ENCODE data around the gene PTBP3. TPM values are rescaled to one million over a fixed set of nuclear protein-coding genes. Genes with fewer than 3 reads are reported as not detected.

Gene PTBP3
- polyA plus RNA-seq, 1 experiment: 34.8 TPM

- no peak for TF ChIP-seq CTCF (IDR thresholded peaks at IDR 0.05; ENCODE audit: low read depth, low read length)
- no peaks in the 10 kb centered on the region for H3K9me3 ChIP-seq (ENCODE audit: control insufficient read depth, insufficient read depth, low read length)
- peak; percentile 4 for DNase-seq (ENCODE audit: low read depth, low spot score)
- H3K27ac ChIP-seq (ENCODE audit: low read depth, low read length): no peak overlapping the region
- no peak overlapping the region for H3K4me3 ChIP-seq (ENCODE audit: low read depth, low read length)
- POLR2A ChIA-PET: interaction anchor here (1.1 kb wide), 1 partner anchor 99 kb away, joined by 3 read pairs; the partner anchor contains the start of gene PTBP3
- CTCF ChIA-PET: interaction anchor here (1.1 kb wide), 1 partner anchor 10 kb away, joined by 3 read pairs; no protein-coding TSS in a partner anchor
- no peaks in the 10 kb centered on the region for H3K27me3 ChIP-seq (ENCODE audit: control insufficient read depth, insufficient read depth, low read length)
Observed at GRCh38 chr9:112233769-112234168, 99.7 kb downstream of the PTBP3 start.

- CTCF ChIA-PET: no interaction called here
- no peak for TF ChIP-seq CTCF (IDR thresholded peaks at IDR 0.05; ENCODE audit: low read depth, low read length)
Observed at GRCh38 chr9:112232233-112232632, 101.2 kb downstream of the PTBP3 start.

GRCh38 chr9:112226091-112226490 is 107.3 kb downstream of the PTBP3 start:
- Histone ChIP-seq H3K27ac (ENCODE audit: low read depth, low read length) (no peak overlapping the region), H3K9me3 (ENCODE audit: control insufficient read depth, insufficient read depth, low read length) (no peaks in the 10 kb centered on the region), H3K27me3 (ENCODE audit: control insufficient read depth, insufficient read depth, low read length) (no peaks in the 10 kb centered on the region), H3K4me3 (ENCODE audit: low read depth, low read length) (no peak overlapping the region)
- POLR2A ChIA-PET: no interaction called here
- no peak for DNase-seq (ENCODE audit: low read depth, low spot score)
- CTCF ChIA-PET: interaction anchor here (0.5 to 1.4 kb wide), 3 partner anchors 14 to 128 kb away, joined by 3 to 4 read pairs (median 3); no protein-coding TSS in a partner anchor
- no peak for TF ChIP-seq CTCF (IDR thresholded peaks at IDR 0.05; ENCODE audit: low read depth, low read length)

More at GRCh38 chr9:112232233-112232632, 101.2 kb downstream of the PTBP3 start:
- Histone ChIP-seq H3K27me3 (ENCODE audit: control insufficient read depth, insufficient read depth, low read length) (no peaks in the 10 kb centered on the region), H3K4me3 (ENCODE audit: low read depth, low read length) (no peak overlapping the region), H3K27ac (ENCODE audit: low read depth, low read length) (no peak overlapping the region), H3K9me3 (ENCODE audit: control insufficient read depth, insufficient read depth, low read length) (no peaks in the 10 kb centered on the region)
- no peak for DNase-seq (ENCODE audit: low read depth, low spot score)
- POLR2A ChIA-PET: no interaction called here

- H3K9me3 ChIP-seq (ENCODE audit: control insufficient read depth, insufficient read depth, low read length): no peaks in the 10 kb centered on the region
- peak; percentile 29 for DNase-seq (ENCODE audit: low read depth, low spot score)
- H3K27ac ChIP-seq (ENCODE audit: low read depth, low read length): peak overlapping the region; percentile 85
- ChIA-PET POLR2A (no interaction called here), CTCF (interaction anchor here (0.6 to 1.1 kb wide), 4 partner anchors 10 to 137 kb away, joined by 3 read pairs; no protein-coding TSS in a partner anchor)
- H3K27me3 ChIP-seq (ENCODE audit: control insufficient read depth, insufficient read depth, low read length): no peaks in the 10 kb centered on the region
- TF ChIP-seq CTCF (IDR thresholded peaks at IDR 0.05; ENCODE audit: low read depth, low read length): no peak
- no peak overlapping the region for H3K4me3 ChIP-seq (ENCODE audit: low read depth, low read length)
Observed at GRCh38 chr9:112224401-112225289, 108.8 kb downstream of the PTBP3 start.

- no peak for DNase-seq (ENCODE audit: low read depth, low spot score)
- Histone ChIP-seq H3K27me3 (ENCODE audit: control insufficient read depth, insufficient read depth, low read length) (no peaks in the 10 kb centered on the region), H3K27ac (ENCODE audit: low read depth, low read length) (no peak overlapping the region), H3K9me3 (ENCODE audit: control insufficient read depth, insufficient read depth, low read length) (no peaks in the 10 kb centered on the region), H3K4me3 (ENCODE audit: low read depth, low read length) (no peak overlapping the region)
- no peak for TF ChIP-seq CTCF (IDR thresholded peaks at IDR 0.05; ENCODE audit: low read depth, low read length)
- CTCF ChIA-PET: interaction anchor here (0.7 kb wide), 1 partner anchor 127 kb away, joined by 3 read pairs; no protein-coding TSS in a partner anchor
- POLR2A ChIA-PET: no interaction called here
Observed at GRCh38 chr9:112218908-112219307, 114.5 kb downstream of the PTBP3 start.
